ENCODE measurements around the gene SCRG1.

DNA sequence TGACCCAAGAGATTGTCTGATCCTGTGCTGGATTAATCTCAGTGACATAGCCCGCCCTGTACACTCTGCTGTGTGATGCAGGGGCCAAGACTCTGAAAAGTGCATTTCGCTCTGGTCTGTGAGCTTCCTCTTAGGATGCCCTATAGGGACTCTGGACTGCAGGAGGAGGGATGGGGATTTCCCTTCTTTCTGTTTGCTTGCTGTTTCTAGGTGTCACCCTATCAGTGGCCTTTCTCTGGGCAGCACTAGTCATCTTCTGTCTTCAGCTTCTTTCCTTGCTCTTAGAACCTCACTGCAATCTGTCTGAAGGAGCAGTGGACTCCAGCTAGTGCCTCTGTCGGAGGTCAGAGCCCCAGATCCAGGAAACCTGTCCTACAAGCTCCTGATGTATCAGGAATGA lies 34.5 kb upstream of the SCRG1 start:
- TF ChIP-seq, protein P1, sequence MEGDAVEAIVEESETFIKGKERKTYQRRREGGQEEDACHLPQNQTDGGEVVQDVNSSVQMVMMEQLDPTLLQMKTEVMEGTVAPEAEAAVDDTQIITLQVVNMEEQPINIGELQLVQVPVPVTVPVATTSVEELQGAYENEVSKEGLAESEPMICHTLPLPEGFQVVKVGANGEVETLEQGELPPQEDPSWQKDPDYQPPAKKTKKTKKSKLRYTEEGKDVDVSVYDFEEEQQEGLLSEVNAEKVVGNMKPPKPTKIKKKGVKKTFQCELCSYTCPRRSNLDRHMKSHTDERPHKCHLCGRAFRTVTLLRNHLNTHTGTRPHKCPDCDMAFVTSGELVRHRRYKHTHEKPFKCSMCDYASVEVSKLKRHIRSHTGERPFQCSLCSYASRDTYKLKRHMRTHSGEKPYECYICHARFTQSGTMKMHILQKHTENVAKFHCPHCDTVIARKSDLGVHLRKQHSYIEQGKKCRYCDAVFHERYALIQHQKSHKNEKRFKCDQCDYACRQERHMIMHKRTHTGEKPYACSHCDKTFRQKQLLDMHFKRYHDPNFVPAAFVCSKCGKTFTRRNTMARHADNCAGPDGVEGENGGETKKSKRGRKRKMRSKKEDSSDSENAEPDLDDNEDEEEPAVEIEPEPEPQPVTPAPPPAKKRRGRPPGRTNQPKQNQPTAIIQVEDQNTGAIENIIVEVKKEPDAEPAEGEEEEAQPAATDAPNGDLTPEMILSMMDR (IDR thresholded peaks at IDR 0.05) = no peak
- TF ChIP-seq POLR2AphosphoS5 (IDR thresholded peaks at IDR 0.05) (no peak), POLR2A (IDR thresholded peaks at IDR 0.05) (no peak)
